Activated T-helper 9 cell treated with anti-CD3 and anti-CD28 coated beads, Interleukin-2, amount 50 U/mL, for 16 hours (primary cell): Measurements from ENCODE around the gene FAM117A.

ENCODE experiments used
- DNase-seq: peaks from one replicate; pipeline ENCODE4 v3.0.0-alpha.2; 2020; ENCODE audit warnings: low read depth

FAM117A gene, protein sequence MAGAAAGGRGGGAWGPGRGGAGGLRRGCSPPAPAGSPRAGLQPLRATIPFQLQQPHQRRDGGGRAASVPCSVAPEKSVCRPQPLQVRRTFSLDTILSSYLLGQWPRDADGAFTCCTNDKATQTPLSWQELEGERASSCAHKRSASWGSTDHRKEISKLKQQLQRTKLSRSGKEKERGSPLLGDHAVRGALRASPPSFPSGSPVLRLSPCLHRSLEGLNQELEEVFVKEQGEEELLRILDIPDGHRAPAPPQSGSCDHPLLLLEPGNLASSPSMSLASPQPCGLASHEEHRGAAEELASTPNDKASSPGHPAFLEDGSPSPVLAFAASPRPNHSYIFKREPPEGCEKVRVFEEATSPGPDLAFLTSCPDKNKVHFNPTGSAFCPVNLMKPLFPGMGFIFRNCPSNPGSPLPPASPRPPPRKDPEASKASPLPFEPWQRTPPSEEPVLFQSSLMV

DNA sequence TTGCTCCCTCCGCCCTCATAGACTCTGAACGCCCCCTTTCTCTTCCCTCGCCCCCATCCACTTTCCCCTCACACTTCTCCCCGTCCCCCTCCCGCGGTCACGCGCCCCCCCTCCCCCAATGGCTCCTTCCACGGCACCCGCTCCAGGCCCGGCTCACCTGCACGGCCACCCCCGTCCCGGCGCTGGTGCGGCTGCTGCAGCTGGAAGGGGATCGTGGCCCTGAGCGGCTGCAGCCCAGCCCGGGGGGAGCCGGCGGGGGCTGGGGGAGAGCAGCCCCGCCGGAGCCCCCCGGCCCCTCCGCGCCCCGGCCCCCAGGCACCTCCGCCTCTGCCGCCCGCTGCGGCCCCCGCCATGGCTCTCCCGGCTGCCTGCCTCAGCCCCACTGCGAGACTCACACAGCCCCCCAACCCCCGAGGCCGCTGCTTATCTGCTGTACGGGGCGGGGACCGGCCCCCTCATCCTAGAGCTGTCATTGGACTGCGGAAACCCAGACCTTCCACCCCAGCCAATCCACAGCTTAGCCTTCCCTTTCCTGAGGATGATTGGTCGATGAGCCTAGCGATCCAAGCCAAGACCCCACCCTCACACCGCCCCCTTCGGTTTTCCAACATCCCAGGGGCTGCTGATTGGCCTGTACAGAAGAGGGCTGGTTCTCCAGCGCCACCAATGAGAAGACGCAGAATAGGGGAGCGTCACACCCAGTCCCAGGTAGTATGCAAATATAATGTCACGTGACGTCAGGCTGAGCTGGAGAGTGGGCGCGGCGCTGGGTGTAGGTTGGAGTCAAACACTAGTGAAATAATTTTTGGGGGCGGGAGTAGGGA lies at the start of gene FAM117A:
Gene FAM117A, minus strand, starts transcription at position 397 of the 824 bp plus-strand sequence. Its CDS starts 44 bp downstream, at position 353.
- DNase-seq, result peak; percentile 93

GRCh38 chr17:49809056-49809455 lies 45.1 kb upstream of the FAM117A start:
- no peak for DNase-seq

DNA sequence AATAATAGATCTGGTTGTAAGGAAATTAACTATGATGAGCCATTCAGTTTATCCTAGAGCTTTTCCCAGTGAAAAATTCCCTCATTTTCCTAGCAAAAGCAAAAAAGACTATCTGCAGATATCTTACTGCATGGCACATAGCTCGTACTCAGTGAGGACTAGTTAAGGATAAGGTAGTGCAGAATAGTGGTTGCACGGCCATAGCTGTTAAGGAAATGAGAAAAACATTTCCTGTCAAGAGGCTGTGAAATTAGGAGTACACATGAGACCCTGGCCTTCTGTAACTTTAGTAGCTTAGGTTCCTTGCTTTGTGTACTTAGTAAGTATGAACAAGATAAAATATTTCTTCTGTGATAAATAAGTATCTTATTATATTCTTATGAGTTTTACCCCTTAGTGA lies 34.8 kb upstream of the FAM117A start:
- no peak for DNase-seq

GRCh38 chr17:49798182-49798581 lies 34.3 kb upstream of the FAM117A start:
- DNase-seq, result no peak

- no peak for DNase-seq
Observed at GRCh38 chr17:49795372-49795771, 31.4 kb upstream of the FAM117A start.

GRCh38 chr17:49793309-49793708 lies 29.4 kb upstream of the FAM117A start:
- DNase-seq, result no peak

GRCh38 chr17:49789243-49789578 lies 25.3 kb upstream of the FAM117A start:
- DNase-seq, result no peak

- peak; percentile 98 for DNase-seq
Observed at GRCh38 chr17:49788478-49789242, 24.7 kb upstream of the FAM117A start, which contains the start of gene KAT7. Gene KAT7, plus strand, starts transcription at chr17:49788681. Its CDS starts 154 bp downstream, at chr17:49788835.

- no peak for DNase-seq
Observed at GRCh38 chr17:49787884-49788477, 24.1 kb upstream of the FAM117A start.

GRCh38 chr17:49784636-49785035 lies 20.7 kb upstream of the FAM117A start:
- no peak for DNase-seq

DNA sequence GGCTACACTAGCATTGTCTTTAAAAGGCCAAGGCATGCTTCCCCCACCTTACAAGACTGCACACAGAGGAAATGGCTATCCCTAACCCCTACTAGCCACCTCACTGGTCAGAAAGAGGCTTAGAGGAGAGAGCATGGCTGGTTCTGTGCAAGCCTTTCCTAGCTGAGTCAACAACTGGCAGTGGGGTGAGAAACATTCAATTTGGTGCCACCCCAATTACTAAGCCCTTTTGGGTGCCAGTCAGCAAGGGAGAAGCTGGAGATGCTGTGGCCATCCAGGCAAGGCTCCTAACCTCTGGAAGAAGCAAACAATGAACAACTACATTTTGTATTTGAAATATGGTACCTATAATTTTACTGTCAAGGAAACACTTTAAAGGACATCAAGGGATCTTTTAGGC lies 19.9 kb upstream of the FAM117A start:
- DNase-seq, result no peak

- no peak for DNase-seq
Observed at GRCh38 chr17:49783071-49783715, 19.3 kb upstream of the FAM117A start.

GRCh38 chr17:49779739-49780231 lies 15.9 kb upstream of the FAM117A start:
- no peak for DNase-seq

- DNase-seq, result no peak
Observed at GRCh38 chr17:49779156-49779738, 15.3 kb upstream of the FAM117A start.

DNA sequence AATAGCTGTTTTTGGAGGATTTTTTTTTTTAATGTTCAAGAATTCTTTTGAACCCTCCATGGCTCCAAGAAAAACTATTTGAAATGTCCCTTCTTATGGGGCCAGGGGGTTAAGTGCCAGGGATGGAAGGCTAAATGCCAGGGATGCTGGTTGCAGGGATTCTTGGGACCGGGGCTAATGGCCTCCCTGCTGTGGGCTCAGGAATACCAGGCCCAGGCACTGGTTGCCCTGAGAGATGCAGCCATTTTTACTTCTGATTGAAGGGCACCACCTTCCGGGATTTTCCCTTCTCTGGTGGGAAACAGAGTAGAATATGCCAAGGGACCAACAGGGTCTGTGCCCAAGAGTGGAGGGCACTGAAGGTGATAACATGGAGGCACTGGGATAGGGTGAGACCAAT lies 13.6 kb upstream of the FAM117A start:
- no peak for DNase-seq

DNA sequence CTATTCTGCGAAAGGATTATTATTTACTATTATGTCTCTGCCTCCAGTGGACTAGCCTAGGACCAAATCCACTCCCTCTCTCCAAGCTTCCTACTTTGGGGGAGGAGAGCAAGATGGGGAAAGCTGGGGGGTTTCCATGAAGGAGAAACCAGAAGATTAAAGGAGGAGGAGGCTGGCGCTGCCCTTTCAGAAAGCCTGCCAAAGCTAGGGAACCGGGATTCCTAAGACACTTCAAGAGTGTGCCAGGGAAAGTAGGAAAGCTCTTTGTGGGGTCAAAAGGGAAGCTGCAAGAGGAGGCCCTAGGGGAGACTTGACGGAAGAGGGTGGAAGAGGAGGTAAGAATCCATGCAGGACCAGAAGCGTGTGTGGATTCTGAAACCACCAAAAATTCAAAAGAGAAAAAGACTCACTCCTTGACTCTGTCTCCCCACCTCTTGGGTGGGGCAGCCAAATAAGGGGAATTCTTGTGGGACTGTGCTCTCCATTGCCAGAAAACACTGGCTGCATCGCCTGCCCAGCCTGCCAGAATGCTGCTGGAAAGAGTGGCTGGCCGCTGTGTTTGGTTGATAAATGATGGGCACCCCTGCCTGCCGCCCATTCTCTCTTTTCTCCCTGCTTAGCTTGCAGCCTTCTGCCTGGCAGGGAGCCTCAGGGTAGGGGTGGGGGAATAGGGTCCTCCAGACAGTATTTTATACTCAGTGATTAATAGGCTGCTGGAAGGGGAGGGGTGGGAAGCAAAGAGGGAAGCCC lies 12.8 kb upstream of the FAM117A start:
- DNase-seq, result no peak

DNA sequence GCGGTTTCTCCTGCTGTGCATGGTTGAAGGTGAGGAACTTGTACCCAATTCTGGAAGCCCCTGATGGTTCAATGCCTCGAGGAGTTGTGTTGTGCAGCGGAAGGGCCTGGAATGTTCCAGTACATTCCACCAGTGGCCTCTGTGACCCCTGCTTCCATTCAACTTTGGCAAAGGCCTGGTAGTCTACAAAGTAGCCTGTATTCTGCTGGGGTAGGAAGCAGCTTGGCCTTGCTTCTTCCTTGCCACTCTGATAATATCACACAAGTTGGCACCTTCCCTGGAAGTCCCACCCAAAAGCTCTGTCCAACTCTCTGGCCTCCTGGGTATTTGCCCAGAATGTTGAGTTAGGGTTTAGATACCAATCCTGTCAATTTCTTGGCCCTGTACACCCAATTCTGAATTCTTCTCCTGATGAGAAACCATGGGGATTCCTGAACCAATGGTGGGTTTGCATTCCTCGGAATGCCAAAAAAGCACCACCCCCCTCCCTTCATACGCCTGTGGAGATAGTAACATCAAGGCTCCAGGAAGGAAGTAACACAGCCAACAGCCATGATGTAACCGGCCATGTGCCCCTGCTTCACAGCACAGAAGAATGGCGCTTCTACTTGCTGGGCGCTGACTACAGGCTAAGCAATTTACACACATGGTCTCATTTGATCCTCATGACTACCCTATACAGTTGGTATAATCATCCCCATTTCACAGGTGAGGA lies 11.8 kb upstream of the FAM117A start:
- DNase-seq, result no peak

DNA sequence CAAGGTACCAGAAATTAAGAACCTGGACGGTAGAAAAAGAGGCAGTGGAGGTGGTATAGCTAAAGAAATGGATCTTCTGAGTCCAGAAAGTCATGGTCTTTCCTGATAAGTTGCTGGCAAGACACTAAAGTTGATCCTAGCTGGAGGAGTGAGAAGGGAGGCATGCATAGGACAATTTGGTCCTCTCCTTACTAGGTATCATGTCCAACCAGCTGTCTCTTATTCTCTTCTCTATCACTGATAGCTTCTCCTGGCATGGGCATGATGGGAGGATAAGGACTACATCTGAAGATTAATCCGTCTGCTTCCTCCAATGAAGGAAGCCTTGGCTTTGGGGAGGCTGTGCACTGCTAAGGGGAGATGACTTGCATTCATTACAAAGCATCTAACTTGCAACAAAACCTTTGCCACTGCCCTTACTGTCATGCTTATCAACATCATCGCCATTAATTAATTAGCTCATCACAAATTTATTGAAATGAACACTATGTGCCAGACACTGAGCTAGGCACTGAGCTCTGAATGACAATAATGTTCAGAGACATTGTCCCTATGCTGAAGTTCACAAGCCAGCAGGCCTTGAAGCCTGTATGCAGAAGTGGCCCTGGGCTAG lies 3.1 kb upstream of the FAM117A start:
- DNase-seq, result no peak
